Measurements from ENCODE around the gene DPH2.

Gene DPH2

DNA sequence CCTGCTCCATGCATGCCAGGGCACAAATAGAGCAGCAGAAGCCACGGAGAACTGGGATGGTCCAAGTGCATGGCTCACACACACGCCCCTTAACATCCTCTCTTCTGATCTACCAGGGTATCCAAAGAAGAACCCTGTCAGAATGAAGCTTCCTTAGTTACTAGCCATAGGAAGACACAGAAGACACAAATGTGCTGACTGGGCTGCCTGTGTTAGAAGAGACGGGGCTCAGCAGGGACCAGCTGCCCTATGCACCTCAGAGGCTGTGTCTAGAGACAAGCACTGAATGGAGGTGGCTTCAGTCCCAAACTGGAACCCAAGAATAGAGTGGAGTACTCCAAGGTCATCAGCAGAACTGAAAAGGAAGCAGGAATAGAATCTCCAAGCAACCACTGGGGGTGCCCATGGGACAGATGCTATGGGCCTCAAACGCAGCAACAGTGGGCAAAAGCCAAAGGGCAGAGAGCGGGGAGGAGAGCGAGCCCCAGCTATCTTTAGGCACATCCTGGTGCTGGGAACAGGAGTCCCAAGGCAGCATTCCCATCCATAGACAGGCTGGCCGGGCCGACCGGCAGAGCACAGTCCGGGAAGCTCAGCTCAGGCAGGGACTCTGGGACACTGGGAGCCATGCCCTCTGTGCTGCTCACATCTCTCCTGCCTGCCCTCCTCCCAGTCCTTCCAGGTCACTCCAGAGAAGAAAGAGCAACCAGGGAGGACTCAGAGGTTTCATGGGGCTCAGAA lies 51.9 kb downstream of the DPH2 start:
- ATAC-seq: no peak
- TF ChIP-seq TCF4 (CRISPR knock-in tag; IDR thresholded peaks at IDR 0.05; ENCODE audit: borderline replicate concordance) (no peak), OSR1 (CRISPR knock-in tag; IDR thresholded peaks at IDR 0.05) (no peak), RARB (CRISPR knock-in tag; IDR thresholded peaks at IDR 0.05) (no peak), ZFP30 (CRISPR knock-in tag; IDR thresholded peaks at IDR 0.05) (no peak), ZNF8 (CRISPR knock-in tag; IDR thresholded peaks at IDR 0.05) (no peak), CSDC2 (CRISPR knock-in tag; IDR thresholded peaks at IDR 0.05) (no peak), ZFP3 (CRISPR knock-in tag; IDR thresholded peaks at IDR 0.05) (no peak), SNAI2 (CRISPR knock-in tag; IDR thresholded peaks at IDR 0.05) (no peak), BACH2 (CRISPR knock-in tag; IDR thresholded peaks at IDR 0.05; ENCODE audit: borderline replicate concordance) (no peak), ZNF70 (CRISPR knock-in tag; IDR thresholded peaks at IDR 0.05) (no peak)
- TF ChIP-seq, protein P1, sequence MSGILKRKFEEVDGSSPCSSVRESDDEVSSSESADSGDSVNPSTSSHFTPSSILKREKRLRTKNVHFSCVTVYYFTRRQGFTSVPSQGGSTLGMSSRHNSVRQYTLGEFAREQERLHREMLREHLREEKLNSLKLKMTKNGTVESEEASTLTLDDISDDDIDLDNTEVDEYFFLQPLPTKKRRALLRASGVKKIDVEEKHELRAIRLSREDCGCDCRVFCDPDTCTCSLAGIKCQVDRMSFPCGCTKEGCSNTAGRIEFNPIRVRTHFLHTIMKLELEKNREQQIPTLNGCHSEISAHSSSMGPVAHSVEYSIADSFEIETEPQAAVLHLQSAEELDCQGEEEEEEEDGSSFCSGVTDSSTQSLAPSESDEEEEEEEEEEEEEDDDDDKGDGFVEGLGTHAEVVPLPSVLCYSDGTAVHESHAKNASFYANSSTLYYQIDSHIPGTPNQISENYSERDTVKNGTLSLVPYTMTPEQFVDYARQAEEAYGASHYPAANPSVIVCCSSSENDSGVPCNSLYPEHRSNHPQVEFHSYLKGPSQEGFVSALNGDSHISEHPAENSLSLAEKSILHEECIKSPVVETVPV (CRISPR knock-in tag; IDR thresholded peaks at IDR 0.05): no peak
- TF ChIP-seq, protein P2, sequence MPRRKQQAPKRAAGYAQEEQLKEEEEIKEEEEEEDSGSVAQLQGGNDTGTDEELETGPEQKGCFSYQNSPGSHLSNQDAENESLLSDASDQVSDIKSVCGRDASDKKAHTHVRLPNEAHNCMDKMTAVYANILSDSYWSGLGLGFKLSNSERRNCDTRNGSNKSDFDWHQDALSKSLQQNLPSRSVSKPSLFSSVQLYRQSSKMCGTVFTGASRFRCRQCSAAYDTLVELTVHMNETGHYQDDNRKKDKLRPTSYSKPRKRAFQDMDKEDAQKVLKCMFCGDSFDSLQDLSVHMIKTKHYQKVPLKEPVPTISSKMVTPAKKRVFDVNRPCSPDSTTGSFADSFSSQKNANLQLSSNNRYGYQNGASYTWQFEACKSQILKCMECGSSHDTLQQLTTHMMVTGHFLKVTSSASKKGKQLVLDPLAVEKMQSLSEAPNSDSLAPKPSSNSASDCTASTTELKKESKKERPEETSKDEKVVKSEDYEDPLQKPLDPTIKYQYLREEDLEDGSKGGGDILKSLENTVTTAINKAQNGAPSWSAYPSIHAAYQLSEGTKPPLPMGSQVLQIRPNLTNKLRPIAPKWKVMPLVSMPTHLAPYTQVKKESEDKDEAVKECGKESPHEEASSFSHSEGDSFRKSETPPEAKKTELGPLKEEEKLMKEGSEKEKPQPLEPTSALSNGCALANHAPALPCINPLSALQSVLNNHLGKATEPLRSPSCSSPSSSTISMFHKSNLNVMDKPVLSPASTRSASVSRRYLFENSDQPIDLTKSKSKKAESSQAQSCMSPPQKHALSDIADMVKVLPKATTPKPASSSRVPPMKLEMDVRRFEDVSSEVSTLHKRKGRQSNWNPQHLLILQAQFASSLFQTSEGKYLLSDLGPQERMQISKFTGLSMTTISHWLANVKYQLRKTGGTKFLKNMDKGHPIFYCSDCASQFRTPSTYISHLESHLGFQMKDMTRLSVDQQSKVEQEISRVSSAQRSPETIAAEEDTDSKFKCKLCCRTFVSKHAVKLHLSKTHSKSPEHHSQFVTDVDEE (CRISPR knock-in tag; IDR thresholded peaks at IDR 0.05): no peak
- TF ChIP-seq, protein P3, sequence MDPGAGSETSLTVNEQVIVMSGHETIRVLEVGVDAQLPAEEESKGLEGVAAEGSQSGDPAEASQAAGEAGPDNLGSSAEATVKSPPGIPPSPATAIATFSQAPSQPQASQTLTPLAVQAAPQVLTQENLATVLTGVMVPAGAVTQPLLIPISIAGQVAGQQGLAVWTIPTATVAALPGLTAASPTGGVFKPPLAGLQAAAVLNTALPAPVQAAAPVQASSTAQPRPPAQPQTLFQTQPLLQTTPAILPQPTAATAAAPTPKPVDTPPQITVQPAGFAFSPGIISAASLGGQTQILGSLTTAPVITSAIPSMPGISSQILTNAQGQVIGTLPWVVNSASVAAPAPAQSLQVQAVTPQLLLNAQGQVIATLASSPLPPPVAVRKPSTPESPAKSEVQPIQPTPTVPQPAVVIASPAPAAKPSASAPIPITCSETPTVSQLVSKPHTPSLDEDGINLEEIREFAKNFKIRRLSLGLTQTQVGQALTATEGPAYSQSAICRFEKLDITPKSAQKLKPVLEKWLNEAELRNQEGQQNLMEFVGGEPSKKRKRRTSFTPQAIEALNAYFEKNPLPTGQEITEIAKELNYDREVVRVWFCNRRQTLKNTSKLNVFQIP (CRISPR knock-in tag; IDR thresholded peaks at IDR 0.05; ENCODE audit: borderline replicate concordance, low read depth): no peak
- TF ChIP-seq, protein P4, sequence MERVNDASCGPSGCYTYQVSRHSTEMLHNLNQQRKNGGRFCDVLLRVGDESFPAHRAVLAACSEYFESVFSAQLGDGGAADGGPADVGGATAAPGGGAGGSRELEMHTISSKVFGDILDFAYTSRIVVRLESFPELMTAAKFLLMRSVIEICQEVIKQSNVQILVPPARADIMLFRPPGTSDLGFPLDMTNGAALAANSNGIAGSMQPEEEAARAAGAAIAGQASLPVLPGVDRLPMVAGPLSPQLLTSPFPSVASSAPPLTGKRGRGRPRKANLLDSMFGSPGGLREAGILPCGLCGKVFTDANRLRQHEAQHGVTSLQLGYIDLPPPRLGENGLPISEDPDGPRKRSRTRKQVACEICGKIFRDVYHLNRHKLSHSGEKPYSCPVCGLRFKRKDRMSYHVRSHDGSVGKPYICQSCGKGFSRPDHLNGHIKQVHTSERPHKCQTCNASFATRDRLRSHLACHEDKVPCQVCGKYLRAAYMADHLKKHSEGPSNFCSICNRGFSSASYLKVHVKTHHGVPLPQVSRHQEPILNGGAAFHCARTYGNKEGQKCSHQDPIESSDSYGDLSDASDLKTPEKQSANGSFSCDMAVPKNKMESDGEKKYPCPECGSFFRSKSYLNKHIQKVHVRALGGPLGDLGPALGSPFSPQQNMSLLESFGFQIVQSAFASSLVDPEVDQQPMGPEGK (CRISPR knock-in tag; IDR thresholded peaks at IDR 0.05; ENCODE audit: borderline replicate concordance): no peak
